ENCODE data around the gene CCDC88C. TPM values are rescaled to one million over a fixed set of nuclear protein-coding genes. Genes with fewer than 3 reads are reported as not detected.
A peak's percentile ranks its signal among the peaks of the same experiment; 100 is the strongest.

CCDC88C gene
- total RNA-seq, 2 donors from 2014 or later = 333 to 339 TPM

DNA sequence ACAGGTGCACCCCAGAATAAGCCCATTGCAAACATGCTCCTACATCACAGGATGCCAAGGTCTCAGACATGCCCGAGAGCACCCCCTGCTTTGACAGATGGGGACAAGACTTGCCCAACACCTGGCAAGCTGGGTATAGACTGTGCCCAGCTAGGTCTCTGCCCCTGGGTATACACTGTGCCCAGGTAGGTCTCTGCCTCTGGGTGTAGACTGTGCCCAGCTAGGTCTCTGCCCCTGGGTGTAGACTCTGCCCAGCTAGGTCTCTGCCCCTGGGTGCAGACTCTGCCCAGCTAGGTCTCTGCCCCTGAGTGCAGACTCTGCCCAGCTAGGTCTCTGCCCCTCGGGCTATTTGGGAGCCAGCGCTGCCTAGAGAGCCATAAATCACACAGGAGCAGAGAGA is 85.9 kb downstream of the CCDC88C start:
- peak overlapping the region; percentile 87 for H3K4me3 Mint-ChIP-seq
- no peaks in the 10 kb centered on the region for H3K27me3 Mint-ChIP-seq
- H3K36me3 Mint-ChIP-seq (ENCODE audit: low read depth) = no peaks in the 10 kb centered on the region
- ATAC-seq (peak; percentile 28), DNase-seq (no peak)
- no peaks in the 10 kb centered on the region for H3K9me3 ChIP-seq (ENCODE audit: control insufficient read depth, low read length, poor library complexity, severe bottlenecking)
- H3K27ac Mint-ChIP-seq = peak overlapping the region; percentile 99
- H3K4me1 Mint-ChIP-seq = peaks cover 45% of the 10 kb centered on the region

DNA sequence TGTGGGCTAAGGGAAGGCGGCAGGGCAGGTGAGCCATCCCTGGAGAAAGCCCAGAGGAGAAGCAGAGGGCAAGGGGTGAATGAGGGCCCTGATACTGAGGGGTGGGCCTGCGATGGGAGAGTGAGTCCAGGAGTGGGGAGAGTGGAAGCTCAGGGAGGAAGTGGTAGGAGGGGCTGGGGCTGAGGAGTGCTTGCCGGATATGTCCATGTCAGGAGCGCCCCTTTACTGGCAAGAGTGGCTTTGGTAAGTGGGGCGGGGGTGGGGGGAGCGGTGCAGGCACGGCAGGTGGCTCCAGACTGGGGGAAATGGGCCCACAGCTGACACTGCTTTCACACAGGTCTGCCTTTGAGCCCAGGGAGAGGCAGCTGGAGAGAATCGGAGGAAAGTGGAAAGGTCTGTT is 86.8 kb downstream of the CCDC88C start:
- ATAC-seq (peak; percentile 73), DNase-seq (no peak)
- H3K27me3 Mint-ChIP-seq = no peaks in the 10 kb centered on the region
- H3K4me3 Mint-ChIP-seq = peak overlapping the region; percentile 87
- peaks cover 48% of the 10 kb centered on the region for H3K4me1 Mint-ChIP-seq
- peak overlapping the region; percentile 99 for H3K27ac Mint-ChIP-seq
- no peaks in the 10 kb centered on the region for H3K36me3 Mint-ChIP-seq (ENCODE audit: low read depth)
- H3K9me3 ChIP-seq (ENCODE audit: control insufficient read depth, low read length, poor library complexity, severe bottlenecking) = no peaks in the 10 kb centered on the region

DNA sequence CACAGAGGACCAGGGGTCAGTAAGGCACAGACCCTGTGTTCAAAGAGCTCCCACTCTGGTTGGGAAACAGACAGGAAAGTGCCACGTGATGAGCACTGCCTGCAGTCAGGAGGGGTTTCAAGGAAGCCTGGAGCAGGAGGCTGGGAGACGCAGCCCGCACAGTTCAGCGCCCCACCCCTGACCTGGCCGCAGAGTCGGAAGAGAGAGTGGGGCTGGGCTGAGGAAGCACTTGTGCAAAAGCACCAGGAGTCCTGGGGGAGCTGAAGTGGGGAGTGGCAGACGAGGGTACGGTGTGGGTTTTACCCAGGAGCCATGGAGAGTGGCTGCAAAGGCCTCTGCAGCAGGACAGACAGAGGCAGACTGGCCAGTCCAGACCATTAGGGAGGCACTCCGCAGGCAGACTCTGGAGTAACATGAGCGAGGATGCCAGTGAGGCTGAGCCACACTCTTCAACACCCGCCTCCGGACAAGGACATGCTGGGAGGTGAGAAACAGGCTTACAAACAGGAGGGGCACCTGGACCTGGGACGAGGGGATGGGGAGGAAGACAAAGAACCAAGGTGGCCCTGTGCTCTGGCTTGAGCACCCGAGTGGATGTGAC is 87.4 kb downstream of the CCDC88C start:
- no peak for DNase-seq
- H3K27ac Mint-ChIP-seq = peak overlapping the region; percentile 99

DNA sequence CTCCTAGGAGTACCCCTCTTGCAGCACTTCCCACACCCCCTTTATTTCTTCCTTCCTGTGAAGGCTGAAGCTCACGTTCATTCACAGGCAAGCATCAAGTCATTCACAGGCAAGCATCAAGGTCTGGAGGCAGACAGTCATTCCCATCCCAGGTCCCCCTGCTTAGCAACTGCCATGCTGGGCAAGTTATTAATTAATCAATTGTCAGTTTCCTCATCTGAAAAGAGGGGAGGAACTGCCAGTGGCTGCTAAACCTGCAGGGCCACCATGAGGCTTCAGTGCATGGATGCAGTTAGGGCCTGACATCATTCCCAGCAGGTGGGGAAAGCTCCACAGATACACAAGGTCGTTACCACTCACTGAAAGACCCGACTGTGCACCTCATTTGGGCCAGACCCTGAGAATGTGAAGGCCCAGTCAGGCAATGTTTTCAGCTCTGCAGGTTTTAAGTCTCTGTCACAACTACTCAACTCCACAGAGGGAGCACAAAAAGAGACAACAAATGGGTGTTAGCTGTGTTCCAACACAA is 88.1 kb downstream of the CCDC88C start:
- peak overlapping the region; percentile 99 for H3K27ac Mint-ChIP-seq
- H3K4me1 Mint-ChIP-seq = peaks cover 54% of the 10 kb centered on the region
- no peaks in the 10 kb centered on the region for H3K9me3 ChIP-seq (ENCODE audit: control insufficient read depth, low read length, poor library complexity, severe bottlenecking)
- H3K36me3 Mint-ChIP-seq (ENCODE audit: low read depth) = no peaks in the 10 kb centered on the region
- DNase-seq = no peak
- H3K4me3 Mint-ChIP-seq = peak overlapping the region; percentile 45
- no peak for ATAC-seq
- no peaks in the 10 kb centered on the region for H3K27me3 Mint-ChIP-seq

More for the DNA sequence above, 87.4 kb downstream of the CCDC88C start:
- H3K4me3 Mint-ChIP-seq = peak overlapping the region; percentile 87
- H3K27me3 Mint-ChIP-seq = no peaks in the 10 kb centered on the region
- no peak for ATAC-seq
- no peaks in the 10 kb centered on the region for H3K36me3 Mint-ChIP-seq (ENCODE audit: low read depth)
- H3K9me3 ChIP-seq (ENCODE audit: control insufficient read depth, low read length, poor library complexity, severe bottlenecking) = no peaks in the 10 kb centered on the region
- H3K4me1 Mint-ChIP-seq = peaks cover 49% of the 10 kb centered on the region

DNA sequence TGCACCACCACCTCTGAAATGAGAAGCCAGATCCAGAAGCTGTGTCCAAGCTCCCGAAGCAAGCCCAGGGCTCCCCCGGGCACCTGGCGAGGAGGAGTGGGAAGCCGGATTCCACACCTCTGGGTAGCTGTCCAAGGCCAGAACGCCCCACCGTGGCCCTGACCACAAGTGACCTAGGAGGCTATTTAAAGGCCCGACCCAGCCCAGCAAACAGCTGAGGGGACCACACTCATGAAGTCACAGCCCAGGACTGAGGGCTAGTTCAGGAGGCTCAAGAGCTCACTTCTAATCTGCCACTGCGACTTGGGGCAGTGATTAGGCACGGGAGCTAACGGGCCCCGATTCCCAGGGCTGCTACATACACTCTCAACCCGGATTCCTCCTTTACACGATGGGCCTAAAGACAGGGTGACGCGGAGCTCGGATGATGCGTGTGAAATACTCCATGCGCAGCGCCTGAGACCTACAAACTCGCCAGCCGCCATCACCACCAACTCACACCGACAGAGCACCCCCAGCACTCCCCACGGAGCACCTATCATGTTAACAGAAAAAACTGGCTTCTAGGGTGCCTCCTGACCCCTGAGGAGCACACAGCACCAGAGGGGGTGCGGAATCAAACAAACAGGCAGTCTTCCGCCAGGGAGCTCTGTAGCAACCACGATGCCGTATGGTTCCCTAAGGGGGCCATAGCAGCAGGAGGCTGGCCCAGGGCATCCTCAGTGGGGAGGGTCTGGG is 89.1 kb downstream of the CCDC88C start:
- DNase-seq (no peak), ATAC-seq (no peak)
- H3K36me3 Mint-ChIP-seq (ENCODE audit: low read depth) = peaks cover 4% of the 10 kb centered on the region
- peaks cover 61% of the 10 kb centered on the region for H3K4me1 Mint-ChIP-seq
- H3K27me3 Mint-ChIP-seq = no peaks in the 10 kb centered on the region
- H3K27ac Mint-ChIP-seq = peak overlapping the region; percentile 99
- H3K4me3 Mint-ChIP-seq = no peak overlapping the region
- no peaks in the 10 kb centered on the region for H3K9me3 ChIP-seq (ENCODE audit: control insufficient read depth, low read length, poor library complexity, severe bottlenecking)

DNA sequence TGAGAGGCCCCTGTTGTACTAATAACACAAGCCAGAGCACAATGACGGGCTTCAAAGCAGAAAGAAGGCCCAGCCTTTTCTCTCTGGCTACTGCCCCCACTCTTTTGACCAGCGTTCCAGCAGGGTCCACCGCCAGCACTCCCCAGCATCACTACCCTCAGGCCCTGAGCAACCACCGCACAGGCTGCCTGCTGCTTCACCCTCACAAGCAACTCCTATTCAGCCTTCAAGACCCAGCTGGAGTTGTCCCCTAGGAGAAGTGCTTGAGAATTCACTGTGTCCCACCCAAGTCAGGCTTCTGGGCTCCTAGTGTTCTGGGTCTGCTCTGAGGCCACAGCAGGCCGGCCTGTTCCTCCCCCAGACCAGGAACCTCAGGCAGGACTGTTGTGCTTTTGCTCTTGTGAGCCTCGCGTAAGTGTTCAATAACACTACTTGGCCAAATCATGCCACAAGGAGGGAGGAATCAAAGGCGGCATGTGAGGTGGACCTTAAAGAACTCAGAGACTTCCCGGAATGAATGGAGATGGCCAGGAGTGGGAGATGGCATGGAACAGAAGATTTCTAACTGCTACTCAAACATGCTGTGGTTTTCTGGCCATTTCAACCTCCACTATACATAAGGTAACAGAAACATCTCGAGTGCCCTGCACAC is 89.8 kb downstream of the CCDC88C start:
- H3K9me3 ChIP-seq (ENCODE audit: control insufficient read depth, low read length, poor library complexity, severe bottlenecking) = no peaks in the 10 kb centered on the region
- peak overlapping the region; percentile 99 for H3K27ac Mint-ChIP-seq
- H3K4me3 Mint-ChIP-seq = no peak overlapping the region
- DNase-seq (no peak), ATAC-seq (no peak)
- peaks cover 58% of the 10 kb centered on the region for H3K4me1 Mint-ChIP-seq
- H3K27me3 Mint-ChIP-seq = no peaks in the 10 kb centered on the region
- peaks cover 4% of the 10 kb centered on the region for H3K36me3 Mint-ChIP-seq (ENCODE audit: low read depth)

DNA sequence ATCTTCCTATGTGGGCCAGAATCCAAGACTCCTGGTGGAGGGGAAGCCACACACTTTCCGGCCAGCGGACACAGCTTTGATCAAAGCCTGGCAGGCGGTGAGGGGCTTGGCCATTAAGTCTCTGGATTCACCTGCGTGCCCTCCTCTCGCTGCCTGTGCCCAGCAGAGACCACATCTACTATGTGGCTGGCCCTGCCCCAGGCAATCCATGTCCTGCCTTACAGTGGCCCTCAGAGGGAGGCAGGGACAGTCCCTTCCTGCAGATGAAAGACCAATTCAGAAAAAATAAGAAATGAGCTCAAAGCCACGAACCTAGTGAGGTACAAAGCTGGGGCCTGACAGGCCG is 90.4 kb downstream of the CCDC88C start:
- no peaks in the 10 kb centered on the region for H3K9me3 ChIP-seq (ENCODE audit: control insufficient read depth, low read length, poor library complexity, severe bottlenecking)
- ATAC-seq (no peak), DNase-seq (no peak)
- Mint-ChIP-seq H3K27ac (peak overlapping the region; percentile 99), H3K4me1 (peaks cover 54% of the 10 kb centered on the region), H3K27me3 (no peaks in the 10 kb centered on the region), H3K36me3 (ENCODE audit: low read depth) (peaks cover 4% of the 10 kb centered on the region), H3K4me3 (no peak overlapping the region)

DNA sequence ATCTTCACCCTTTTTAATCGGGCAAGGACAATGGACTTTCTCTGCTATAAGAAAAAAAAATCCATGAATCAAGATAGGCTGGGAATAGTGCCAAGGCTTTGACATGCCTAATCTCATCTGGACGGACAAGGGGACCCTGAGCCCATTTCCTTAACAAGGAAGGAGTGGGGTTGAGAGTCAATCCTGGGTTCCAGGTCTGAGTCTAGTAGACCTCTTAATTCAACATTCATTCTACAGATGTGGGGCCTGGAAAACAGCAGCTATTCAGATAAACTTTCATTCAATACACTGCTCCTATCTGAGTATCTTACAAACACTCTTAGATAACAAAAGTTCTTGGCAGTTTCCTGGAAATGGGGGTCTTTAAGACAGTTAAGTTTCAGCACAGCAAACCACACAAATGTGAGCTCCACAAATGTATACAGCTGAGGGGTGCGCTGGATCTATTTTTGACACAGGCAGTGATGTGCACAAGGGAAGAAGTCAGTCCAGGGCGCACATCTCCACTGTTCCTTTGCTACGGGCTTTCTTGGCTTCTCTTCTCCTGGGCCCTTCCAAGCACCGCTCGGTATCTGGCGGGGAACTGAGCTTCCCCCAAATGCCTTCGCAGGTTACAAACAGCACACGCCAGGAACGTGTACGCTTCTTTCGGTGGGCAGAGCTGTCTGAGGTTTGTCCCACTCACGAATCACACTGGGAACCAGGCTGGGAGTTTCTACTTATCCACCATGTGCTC is 90.9 kb downstream of the CCDC88C start:
- ATAC-seq (no peak), DNase-seq (no peak)
- Mint-ChIP-seq H3K27ac (peak overlapping the region; percentile 99), H3K36me3 (ENCODE audit: low read depth) (peaks cover 4% of the 10 kb centered on the region), H3K4me3 (peak overlapping the region; percentile 56), H3K4me1 (peaks cover 52% of the 10 kb centered on the region), H3K27me3 (no peaks in the 10 kb centered on the region)
- H3K9me3 ChIP-seq (ENCODE audit: control insufficient read depth, low read length, poor library complexity, severe bottlenecking) = no peaks in the 10 kb centered on the region

DNA sequence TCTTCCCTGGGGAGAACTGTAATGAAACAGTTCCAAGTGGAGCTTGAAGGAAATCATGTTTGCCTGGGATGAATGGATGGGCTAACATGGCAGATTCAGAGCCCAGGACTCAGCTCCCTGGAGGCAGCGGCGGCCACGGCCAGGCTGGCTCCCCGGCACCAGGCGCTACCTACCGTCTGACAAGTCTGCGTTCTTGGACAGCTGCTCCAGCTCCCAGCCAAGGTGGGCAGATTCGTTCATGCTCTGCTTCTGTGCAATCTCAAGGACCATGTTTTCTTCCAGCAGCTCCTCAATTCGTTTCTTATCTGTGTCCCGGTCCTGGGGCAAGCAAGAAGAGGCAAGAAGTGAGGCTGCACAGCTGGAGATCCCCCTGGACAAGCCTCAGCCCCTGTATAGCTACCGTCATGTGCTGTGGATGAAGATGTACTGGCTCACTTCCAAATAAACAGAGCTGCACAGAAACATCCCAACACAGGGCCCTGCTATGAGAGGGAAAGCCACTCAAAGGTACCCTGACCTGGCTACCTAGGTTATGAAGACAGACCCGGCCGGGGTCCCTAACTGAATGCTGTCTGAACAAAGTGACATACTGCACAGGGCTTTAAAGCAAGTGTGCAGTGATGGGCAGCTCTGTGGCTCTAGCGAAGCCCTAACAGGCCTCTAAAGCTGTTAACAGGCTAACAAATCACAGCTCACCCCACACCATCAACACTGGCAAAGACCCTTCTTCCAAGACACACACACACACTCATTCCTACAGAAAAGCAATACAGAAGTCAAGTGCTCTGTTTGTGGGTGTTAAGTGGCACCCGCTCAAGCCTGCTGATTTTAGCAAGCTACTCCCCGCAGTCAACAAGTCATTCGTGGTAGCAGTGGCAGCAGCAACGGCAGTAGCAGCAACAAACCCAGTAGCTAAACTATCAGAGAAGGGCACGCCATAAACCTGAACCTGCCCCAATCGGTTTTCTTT is 92.7 kb downstream of the CCDC88C start:
- DNase-seq (no peak), ATAC-seq (no peak)
- Mint-ChIP-seq H3K36me3 (ENCODE audit: low read depth) (peaks cover 4% of the 10 kb centered on the region), H3K27me3 (no peaks in the 10 kb centered on the region), H3K4me1 (peaks cover 38% of the 10 kb centered on the region), H3K27ac (peak overlapping the region; percentile 99), H3K4me3 (peak overlapping the region; percentile 93)
- no peaks in the 10 kb centered on the region for H3K9me3 ChIP-seq (ENCODE audit: control insufficient read depth, low read length, poor library complexity, severe bottlenecking)

DNA sequence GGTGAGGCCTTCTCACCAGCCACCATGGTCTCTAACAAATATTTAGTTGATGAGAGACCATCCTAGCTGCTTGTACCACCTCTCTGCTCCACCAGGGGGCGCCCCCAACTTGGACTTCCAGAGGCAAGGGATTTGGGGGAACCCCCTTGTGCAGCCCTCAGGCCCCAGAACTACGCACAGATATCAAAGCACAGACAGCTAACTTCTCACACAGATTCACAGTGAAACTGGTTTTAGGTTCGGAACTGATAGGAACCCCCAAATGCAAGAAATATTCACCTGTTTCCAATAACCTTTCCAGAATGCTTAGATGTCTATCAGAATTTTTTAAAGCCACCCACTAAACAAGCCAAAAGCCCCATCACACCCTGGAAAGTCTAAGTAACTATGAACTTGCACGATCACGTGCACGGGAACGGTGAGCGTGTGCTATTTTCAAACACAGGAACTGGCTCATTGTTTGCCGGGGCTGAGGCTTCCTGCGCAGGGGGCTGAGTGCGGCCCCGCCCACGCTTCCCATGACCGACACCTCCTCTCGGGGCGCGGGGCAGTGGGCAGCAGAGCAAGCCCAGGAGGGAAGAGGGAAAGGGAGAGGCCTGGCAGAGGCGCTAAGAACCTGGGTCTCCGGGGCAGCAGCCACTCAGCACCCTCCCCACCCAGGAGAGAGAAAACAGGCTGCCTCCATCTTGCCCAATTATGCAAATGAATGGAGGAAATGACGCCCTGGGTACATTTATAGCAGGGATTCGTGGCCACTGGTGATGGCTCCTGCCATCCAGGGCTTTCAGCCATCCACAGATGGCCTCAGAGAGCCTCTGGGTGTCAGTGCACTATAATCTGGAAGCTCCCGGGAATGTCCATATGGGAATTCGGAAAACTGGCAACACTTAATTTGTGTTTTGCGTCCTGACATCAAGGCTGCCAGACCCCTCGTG is 93.7 kb downstream of the CCDC88C start:
- peak overlapping the region; percentile 93 for H3K4me3 Mint-ChIP-seq
- H3K27ac Mint-ChIP-seq = peak overlapping the region; percentile 99
- DNase-seq (peak; percentile 82 to 97 (median 83)), ATAC-seq (peak; percentile 86)
- peaks cover 4% of the 10 kb centered on the region for H3K36me3 Mint-ChIP-seq (ENCODE audit: low read depth)
- H3K4me1 Mint-ChIP-seq = peaks cover 40% of the 10 kb centered on the region
- no peaks in the 10 kb centered on the region for H3K9me3 ChIP-seq (ENCODE audit: control insufficient read depth, low read length, poor library complexity, severe bottlenecking)
- no peaks in the 10 kb centered on the region for H3K27me3 Mint-ChIP-seq

DNA sequence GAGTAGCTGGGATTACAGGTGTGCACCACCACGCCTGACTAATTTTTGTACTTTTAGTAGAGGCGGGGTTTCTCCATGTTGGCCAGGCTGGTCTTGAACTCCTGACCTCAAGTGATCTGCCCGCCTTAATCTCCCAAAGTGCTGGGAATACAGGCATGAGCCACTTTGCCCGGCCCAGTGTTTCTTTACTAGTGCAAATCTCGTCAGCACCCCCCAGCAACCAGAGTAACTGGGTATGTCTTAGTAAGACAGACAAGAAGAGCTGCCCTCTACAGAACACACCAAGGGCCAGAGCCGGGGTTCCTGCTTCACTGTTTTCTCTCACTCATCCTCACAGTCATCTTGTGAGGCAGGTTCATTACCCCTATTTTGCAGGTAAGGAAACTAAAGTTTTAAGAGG is 94.6 kb downstream of the CCDC88C start:
- no peaks in the 10 kb centered on the region for H3K9me3 ChIP-seq (ENCODE audit: control insufficient read depth, low read length, poor library complexity, severe bottlenecking)
- peaks cover 47% of the 10 kb centered on the region for H3K4me1 Mint-ChIP-seq
- ATAC-seq = no peak
- no peaks in the 10 kb centered on the region for H3K27me3 Mint-ChIP-seq
- no peak for DNase-seq
- peak overlapping the region; percentile 93 for H3K4me3 Mint-ChIP-seq
- H3K27ac Mint-ChIP-seq = peak overlapping the region; percentile 99
- peaks cover 4% of the 10 kb centered on the region for H3K36me3 Mint-ChIP-seq (ENCODE audit: low read depth)

Measured in T-helper 17 cell (primary cell).